Measurements from ENCODE around the gene PTPRN2. TPM values are rescaled to one million over a fixed set of nuclear protein-coding genes. Genes with fewer than 3 reads are reported as not detected.

PTPRN2 gene
- total RNA-seq, 1 donor from 2014 or later, result 32.2 TPM

DNA sequence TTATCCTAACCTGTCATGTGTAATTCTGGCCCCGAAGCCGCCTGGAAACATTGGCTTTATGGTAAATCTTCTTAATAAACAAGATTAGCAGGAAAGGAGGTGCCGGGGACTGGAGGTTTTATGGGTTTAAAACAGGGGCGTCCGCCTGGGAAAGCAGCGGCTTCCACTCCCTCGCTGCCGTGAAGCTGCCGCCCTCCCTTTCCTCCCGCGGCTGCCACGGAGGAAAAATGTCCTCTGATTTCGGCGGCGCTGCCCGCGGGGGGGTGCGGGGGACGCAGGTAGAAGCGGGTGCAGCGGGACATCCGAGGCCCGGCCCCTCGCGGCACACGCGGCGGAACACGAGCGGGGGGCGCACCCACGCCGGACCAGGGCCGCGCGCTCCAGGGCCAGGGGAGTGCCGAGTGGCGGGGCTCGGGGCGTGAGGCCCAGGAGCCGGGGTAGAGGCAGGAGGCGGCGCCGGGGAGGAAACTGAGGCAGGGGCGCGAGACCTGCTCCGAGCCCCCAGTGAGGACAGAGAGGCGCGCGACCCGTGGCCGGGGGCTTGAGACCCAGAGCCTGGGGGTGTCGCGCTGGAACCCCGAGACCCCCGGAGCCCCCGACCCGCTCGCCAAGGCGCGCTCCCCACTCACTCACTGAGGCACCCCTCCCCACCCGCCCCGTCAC, 993 bp downstream of the PTPRN2 start:
- H3K4me1 Mint-ChIP-seq, result peaks cover 3% of the 10 kb centered on the region
- peaks cover 73% of the 10 kb centered on the region for H3K27me3 Mint-ChIP-seq (ENCODE audit: low read depth)
- no peak overlapping the region for H3K27ac Mint-ChIP-seq (ENCODE audit: unreplicated experiment)
- TF ChIP-seq, protein P1, sequence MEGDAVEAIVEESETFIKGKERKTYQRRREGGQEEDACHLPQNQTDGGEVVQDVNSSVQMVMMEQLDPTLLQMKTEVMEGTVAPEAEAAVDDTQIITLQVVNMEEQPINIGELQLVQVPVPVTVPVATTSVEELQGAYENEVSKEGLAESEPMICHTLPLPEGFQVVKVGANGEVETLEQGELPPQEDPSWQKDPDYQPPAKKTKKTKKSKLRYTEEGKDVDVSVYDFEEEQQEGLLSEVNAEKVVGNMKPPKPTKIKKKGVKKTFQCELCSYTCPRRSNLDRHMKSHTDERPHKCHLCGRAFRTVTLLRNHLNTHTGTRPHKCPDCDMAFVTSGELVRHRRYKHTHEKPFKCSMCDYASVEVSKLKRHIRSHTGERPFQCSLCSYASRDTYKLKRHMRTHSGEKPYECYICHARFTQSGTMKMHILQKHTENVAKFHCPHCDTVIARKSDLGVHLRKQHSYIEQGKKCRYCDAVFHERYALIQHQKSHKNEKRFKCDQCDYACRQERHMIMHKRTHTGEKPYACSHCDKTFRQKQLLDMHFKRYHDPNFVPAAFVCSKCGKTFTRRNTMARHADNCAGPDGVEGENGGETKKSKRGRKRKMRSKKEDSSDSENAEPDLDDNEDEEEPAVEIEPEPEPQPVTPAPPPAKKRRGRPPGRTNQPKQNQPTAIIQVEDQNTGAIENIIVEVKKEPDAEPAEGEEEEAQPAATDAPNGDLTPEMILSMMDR (conservative IDR thresholded peaks at IDR 0.05), result no peak
- no peak for DNase-seq (ENCODE audit: low read depth, low spot score)
- peak overlapping the region; percentile 85 for H3K4me3 Mint-ChIP-seq
- no peaks in the 10 kb centered on the region for H3K36me3 Mint-ChIP-seq (ENCODE audit: low read depth)
- no peaks in the 10 kb centered on the region for H3K9me3 Mint-ChIP-seq

GRCh38 chr7:158585721-158586498, 1.7 kb downstream of the PTPRN2 start:
- Mint-ChIP-seq H3K27me3 (ENCODE audit: low read depth) (peaks cover 70% of the 10 kb centered on the region), H3K36me3 (ENCODE audit: low read depth) (no peaks in the 10 kb centered on the region), H3K4me3 (peak overlapping the region; percentile 85), H3K9me3 (no peaks in the 10 kb centered on the region), H3K27ac (ENCODE audit: unreplicated experiment) (no peak overlapping the region), H3K4me1 (peaks cover 3% of the 10 kb centered on the region)
- TF ChIP-seq, protein P1 (conservative IDR thresholded peaks at IDR 0.05), result no peak
- DNase-seq (ENCODE audit: low read depth, low spot score), result no peak

- Mint-ChIP-seq H3K27me3 (ENCODE audit: low read depth) (peaks cover 61% of the 10 kb centered on the region), H3K9me3 (peaks cover 7% of the 10 kb centered on the region), H3K27ac (ENCODE audit: unreplicated experiment) (no peak overlapping the region), H3K4me3 (peak overlapping the region; percentile 25), H3K36me3 (ENCODE audit: low read depth) (peaks cover 2% of the 10 kb centered on the region), H3K4me1 (peaks cover 3% of the 10 kb centered on the region)
- DNase-seq (ENCODE audit: low read depth, low spot score), result no peak
- TF ChIP-seq, protein P1 (conservative IDR thresholded peaks at IDR 0.05), result no peak
These were observed 3.2 kb downstream of the PTPRN2 start for GRCh38 chr7:158584407-158584806.

GRCh38 chr7:158583810-158584209, 3.8 kb downstream of the PTPRN2 start:
- TF ChIP-seq, protein P1 (conservative IDR thresholded peaks at IDR 0.05), result no peak
- Mint-ChIP-seq H3K4me3 (no peak overlapping the region), H3K9me3 (peaks cover 7% of the 10 kb centered on the region), H3K4me1 (peaks cover 3% of the 10 kb centered on the region), H3K36me3 (ENCODE audit: low read depth) (peaks cover 2% of the 10 kb centered on the region), H3K27ac (ENCODE audit: unreplicated experiment) (no peak overlapping the region), H3K27me3 (ENCODE audit: low read depth) (peaks cover 55% of the 10 kb centered on the region)
- DNase-seq (ENCODE audit: low read depth, low spot score), result no peak

- H3K4me3 Mint-ChIP-seq, result no peak overlapping the region
- peaks cover 52% of the 10 kb centered on the region for H3K27me3 Mint-ChIP-seq (ENCODE audit: low read depth)
- no peak for DNase-seq (ENCODE audit: low read depth, low spot score)
- H3K9me3 Mint-ChIP-seq, result peaks cover 7% of the 10 kb centered on the region
- peaks cover 2% of the 10 kb centered on the region for H3K36me3 Mint-ChIP-seq (ENCODE audit: low read depth)
- H3K27ac Mint-ChIP-seq (ENCODE audit: unreplicated experiment), result no peak overlapping the region
- H3K4me1 Mint-ChIP-seq, result peaks cover 3% of the 10 kb centered on the region
- TF ChIP-seq, protein P1 (conservative IDR thresholded peaks at IDR 0.05), result no peak
These were observed 4.5 kb downstream of the PTPRN2 start for GRCh38 chr7:158583143-158583542.
